LNCAP (cell line): ENCODE results near the gene STAP2.

Experiments
- CTCF ChIP-seq: fragments of 450-650 bp; IDR thresholded peaks from 2 replicates; pipeline ENCODE4 v1.5.1; 2017; ENCODE audit warnings: mild to moderate bottlenecking

STAP2 gene

GRCh38 chr19:4292515-4292914 is 46.1 kb downstream of the STAP2 start:
- TF ChIP-seq CTCF = no peak

GRCh38 chr19:4291184-4291732 is 47.4 kb downstream of the STAP2 start:
- TF ChIP-seq CTCF = no peak

- no peak for TF ChIP-seq CTCF
Observed at GRCh38 chr19:4288091-4288777, 50.4 kb downstream of the STAP2 start.

GRCh38 chr19:4284974-4285373 is 53.7 kb downstream of the STAP2 start:
- no peak for TF ChIP-seq CTCF

GRCh38 chr19:4284176-4284958 is 54.3 kb downstream of the STAP2 start:
- no peak for TF ChIP-seq CTCF

GRCh38 chr19:4279530-4280422 is 58.9 kb downstream of the STAP2 start:
- TF ChIP-seq CTCF = 0 out of 2 replicates have a peak, but pooled peaks have one; percentile 15

GRCh38 chr19:4279267-4279529 is 59.4 kb downstream of the STAP2 start:
- no peak for TF ChIP-seq CTCF
